IMR-90 (cell line): ENCODE results near the gene MAP2K6. TPM values are rescaled to one million over a fixed set of nuclear protein-coding genes. Genes with fewer than 3 reads are reported as not detected.

Experiments used
- ATAC-seq: fragments of 200-7000 bp; cut with Tn5 transposase; 2 replicates; pipeline ENCODE4 v1.9.1; 2020; ENCODE audit warnings: low read depth, mild to moderate bottlenecking, moderate library complexity
- BruUV-seq: library from RNA; stranded (reverse); fragments of 400-500 nt; replicated peaks from 2 replicates; lab custom pipeline; 2021; lab: Mats Ljungman, UMichigan
- CTCF ChIA-PET: fragments of 300-600 bp; formaldehyde crosslinking; extraction: SDS; loops from one replicate; lab custom pipeline; 2021; ENCODE audit warnings: antibody characterized with exemption; lab: Yijun Ruan, JAX
- POLR2A ChIA-PET: fragments of 300-600 bp; sonication (Branson Sonifier 250); formaldehyde crosslinking; loops from one replicate; lab custom pipeline; 2022; ENCODE audit warnings: antibody characterized with exemption; ENCODE audit not compliant: unreplicated experiment; lab: Charles Lee
- DNase-seq: peaks from one replicate; pipeline ENCODE4 v3.0.0; 2013
- H2AFZ ChIP-seq: replicated peaks from 2 replicates; pipeline ENCODE3; 2013; ENCODE audit warnings: low read length, mild to moderate bottlenecking; ENCODE audit not compliant: poor library complexity
- H2AK5ac ChIP-seq: 2 replicates; pipeline ENCODE4 v1.6.1; 2013; ENCODE audit warnings: low read depth, low read length, inconsistent platforms
- H2AK9ac ChIP-seq: replicated peaks from 2 replicates; pipeline ENCODE3; 2013; ENCODE audit warnings: mild to moderate bottlenecking, low read depth, low read length, moderate library complexity; ENCODE audit not compliant: poor library complexity
- H2BK120ac ChIP-seq: 2 replicates; pipeline ENCODE4 v1.6.1; 2013; ENCODE audit warnings: low read depth, low read length, inconsistent platforms
- H2BK15ac ChIP-seq: 3 replicates; pipeline ENCODE4 v1.6.1; 2013; ENCODE audit warnings: low read depth, low read length, inconsistent platforms
- H2BK20ac ChIP-seq: 2 replicates; pipeline ENCODE4 v1.6.1; 2013; ENCODE audit warnings: low read depth, mild to moderate bottlenecking, inconsistent platforms, low read length, moderate library complexity
- H2BK5ac ChIP-seq: 2 replicates; pipeline ENCODE4 v1.6.1; 2013; ENCODE audit warnings: mild to moderate bottlenecking, low read depth, low read length, inconsistent platforms; ENCODE audit not compliant: poor library complexity, severe bottlenecking
- H3K14ac ChIP-seq: replicated peaks from 2 replicates; pipeline ENCODE4 v1.6.1; 2013; ENCODE audit warnings: low read depth, low read length, inconsistent platforms
- H3K18ac ChIP-seq: 2 replicates; pipeline ENCODE4 v1.6.1; 2013; ENCODE audit warnings: low read depth, low read length, control low read depth
- H3K23ac ChIP-seq: 2 replicates; pipeline ENCODE4 v1.6.1; 2013; ENCODE audit warnings: low read depth, low read length, inconsistent platforms
- H3K27ac ChIP-seq: 2 replicates; pipeline ENCODE4 v1.5.1; 2013; ENCODE audit warnings: mild to moderate bottlenecking, control low read depth, low read length; ENCODE audit not compliant: insufficient read depth
- H3K27me3 ChIP-seq: 2 replicates; pipeline ENCODE4 v1.6.1; 2013; ENCODE audit warnings: low read length; ENCODE audit not compliant: control insufficient read depth, insufficient read depth
- H3K36me3 ChIP-seq: 2 replicates; pipeline ENCODE4 v1.6.1; 2013; ENCODE audit warnings: low read length, mixed read lengths; ENCODE audit not compliant: control insufficient read depth, insufficient read depth
- H3K4ac ChIP-seq: 2 replicates; pipeline ENCODE4 v1.6.1; 2013; ENCODE audit warnings: low read depth, low read length, inconsistent platforms
- H3K4me1 ChIP-seq: 2 replicates; pipeline ENCODE4 v1.6.1; 2013; ENCODE audit warnings: low read length, mixed read lengths; ENCODE audit not compliant: control insufficient read depth, insufficient read depth
- H3K4me2 ChIP-seq: 2 replicates; pipeline ENCODE4 v1.6.1; 2013; ENCODE audit warnings: low read depth, mild to moderate bottlenecking, control low read depth, low read length, moderate library complexity
- H3K4me3 ChIP-seq: 2 replicates; pipeline ENCODE4 v1.5.1; 2013; ENCODE audit warnings: low read depth, mild to moderate bottlenecking, control low read depth, low read length, moderate library complexity; ENCODE audit not compliant: insufficient read depth
- H3K56ac ChIP-seq: 2 replicates; pipeline ENCODE4 v1.6.1; 2013; ENCODE audit warnings: low read length, inconsistent platforms; ENCODE audit not compliant: insufficient read depth; ENCODE audit errors: extremely low read depth
- H3K79me1 ChIP-seq, 2 experiments: 2 replicates each; pipeline ENCODE4 v1.6.1; 2013; ENCODE audit warnings: low read length in 2 of 2, inconsistent platforms in 1 of 2, low read depth in 1 of 2
- H3K9ac ChIP-seq: 2 replicates; pipeline ENCODE4 v1.6.1; 2013; ENCODE audit warnings: low read depth, low read length, control low read depth
- H3K9me1 ChIP-seq: 2 replicates; pipeline ENCODE4 v1.6.1; 2013; ENCODE audit warnings: low read length, inconsistent platforms; ENCODE audit not compliant: insufficient read depth
- H3K9me3 ChIP-seq: 2 replicates; pipeline ENCODE4 v1.6.1; 2013; ENCODE audit warnings: low read length; ENCODE audit not compliant: control insufficient read depth, insufficient read depth
- H4K20me1 ChIP-seq: 2 replicates; pipeline ENCODE4 v1.6.1; 2013; ENCODE audit warnings: low read length, inconsistent platforms; ENCODE audit not compliant: insufficient read depth
- H4K5ac ChIP-seq: 2 replicates; pipeline ENCODE4 v1.6.1; 2013; ENCODE audit warnings: mild to moderate bottlenecking, low read depth, low read length, control low read depth
- H4K8ac ChIP-seq, 2 experiments: 2 replicates each; pipeline ENCODE4 v1.6.1; 2013; ENCODE audit warnings: low read depth in 2 of 2, low read length in 2 of 2, control low read depth in 1 of 2, inconsistent platforms in 1 of 2
- H4K91ac ChIP-seq: 2 replicates; pipeline ENCODE4 v1.6.1; 2013; ENCODE audit warnings: low read depth, low read length, inconsistent platforms; ENCODE audit not compliant: insufficient read depth
- CEBPB ChIP-seq: IDR thresholded peaks from 2 replicates; pipeline ENCODE4 v1.6.1; 2012; ENCODE audit warnings: low read depth, low read length, improper control_type of control experiment
- CHD1 ChIP-seq: IDR thresholded peaks from 2 replicates; pipeline ENCODE4 v1.6.1; 2012; ENCODE audit warnings: low read depth, low read length, improper control_type of control experiment
- FOS ChIP-seq: fragments of 150-350 bp; IDR thresholded peaks from 2 replicates; pipeline ENCODE4 v1.6.1; 2016; ENCODE audit warnings: low read depth, low read length
- MAFK ChIP-seq: IDR thresholded peaks from 2 replicates; pipeline ENCODE4 v1.6.1; 2012; ENCODE audit warnings: low read depth, low read length, improper control_type of control experiment
- MAZ ChIP-seq: IDR thresholded peaks from 2 replicates; pipeline ENCODE4 v1.6.1; 2012; ENCODE audit warnings: low read depth, mild to moderate bottlenecking, low read length, improper control_type of control experiment, moderate library complexity, borderline replicate concordance
- MXI1 ChIP-seq: IDR thresholded peaks from 2 replicates; pipeline ENCODE4 v1.6.1; 2012; ENCODE audit warnings: low read depth, mild to moderate bottlenecking, low read length, moderate library complexity, borderline replicate concordance
- RAD21 ChIP-seq: IDR thresholded peaks from 2 replicates; pipeline ENCODE4 v1.6.1; 2012; ENCODE audit warnings: low read length, improper control_type of control experiment
- RCOR1 ChIP-seq: IDR thresholded peaks from 2 replicates; pipeline ENCODE4 v1.6.1; 2012; ENCODE audit warnings: mild to moderate bottlenecking, low read length, improper control_type of control experiment; ENCODE audit not compliant: insufficient replicate concordance
- RFX5 ChIP-seq: IDR thresholded peaks from 2 replicates; pipeline ENCODE4 v1.8.0; 2012; ENCODE audit warnings: low read depth, mild to moderate bottlenecking, low read length, moderate library complexity
- SMC3 ChIP-seq: fragments of 150-350 bp; IDR thresholded peaks from 2 replicates; pipeline ENCODE4 v1.6.1; 2016; ENCODE audit warnings: low read depth, mild to moderate bottlenecking, antibody characterized with exemption, low read length, moderate library complexity
- WGBS, 2 experiments: methylation state at CpG; one replicate each; pipeline versions ENCODE4 v1.1.5 to v1.1.7; 2013; ENCODE audit warnings: missing lambda C conversion rate in 2 of 2; ENCODE audit not compliant: insufficient read length in 1 of 2; ENCODE audit errors: extremely low coverage in 2 of 2; 5-methylcytosine and 5-hydroxymethylcytosine counted together
- dilution Hi-C: fragments of 300-500 bp; cut with HindIII; formaldehyde crosslinking; loops from one replicate; pipeline ENCODE4 v1.14.3; 2018; ENCODE audit warnings: low sequenced_read_pairs; ENCODE audit not compliant: unreplicated experiment
- in situ Hi-C: fragments of 300-500 bp; cut with MboI; formaldehyde crosslinking; loops from 3 replicates; pipeline ENCODE4 v1.14.3; 2019; ENCODE audit warnings: low sequenced_read_pairs, inconsistent platforms, mixed read lengths
- intact Hi-C: fragments of 100-400 bp; cut with micrococcal nuclease; formaldehyde crosslinking; loops from 2 replicates; pipeline ENCODE4 v1.10.0; 2022
- polyA plus RNA-seq, 3 experiments: library from polyadenylated mRNA; depleted of rRNA; stranded (reverse); fragments of >200 nt; gene quantifications; 2 replicates each; pipeline ENCODE4 v1.2.3, GENCODE V29; 2012; ENCODE audit warnings: low replicate concordance in 1 of 3
- total RNA-seq: library from RNA; depleted of rRNA; stranded (reverse); fragments of >200 nt; gene quantifications from 2 replicates; pipeline ENCODE4 v1.2.3, GENCODE V29; 2012
- TF ChIP-seq, protein P1 (sequence below): fragments of 150-350 bp; IDR thresholded peaks from 2 replicates; pipeline ENCODE4 v1.6.1; 2016; ENCODE audit warnings: low read depth, mild to moderate bottlenecking, low read length, moderate library complexity, borderline replicate concordance
- TF ChIP-seq, protein P2 (sequence below): conservative IDR thresholded peaks from 2 replicates; pipeline ENCODE4 v1.5.1; 2012; ENCODE audit warnings: mild to moderate bottlenecking, low read depth, low read length, improper control_type of control experiment

MAP2K6 gene
- total and polyA plus RNA-seq, 2 of the 4 experiments (the other 2 are of a cell fraction) = 2.4 to 5.7 TPM

DNA sequence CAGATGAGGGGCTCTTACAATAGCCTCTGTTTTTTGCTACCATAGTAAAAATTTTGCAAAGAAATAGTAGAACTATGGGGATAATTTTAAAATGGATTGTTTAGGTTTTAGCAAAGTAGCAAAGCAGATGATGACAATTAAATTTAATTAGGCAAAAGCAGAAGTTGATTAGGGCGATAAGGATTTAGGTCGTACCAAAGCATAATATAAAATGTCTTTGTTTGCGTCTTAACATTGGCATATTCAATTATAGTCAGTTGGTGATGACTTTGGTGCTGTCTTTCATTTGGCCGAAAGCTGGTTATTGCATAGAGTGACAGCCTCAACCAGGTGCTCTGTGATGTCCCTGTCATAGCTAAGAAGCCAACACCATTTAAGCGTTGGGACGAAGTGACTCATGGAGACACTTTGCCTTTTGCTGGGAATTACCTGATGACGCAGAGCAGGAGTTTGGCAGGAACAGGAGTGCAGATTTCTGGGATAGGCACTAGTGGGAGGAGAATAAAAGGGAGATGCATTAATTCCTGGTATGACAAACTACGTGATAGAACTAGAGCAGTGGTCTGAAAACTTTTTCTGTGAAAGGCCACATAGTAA, 38.3 kb downstream of the MAP2K6 start (continued):
- no peak for TF ChIP-seq SMC3
- TF ChIP-seq MAFK = no peak
- TF ChIP-seq FOS = no peak
- no peak for TF ChIP-seq RCOR1
- no peak for TF ChIP-seq MAZ
- TF ChIP-seq CEBPB = no peak
- TF ChIP-seq RFX5 = no peak

DNA sequence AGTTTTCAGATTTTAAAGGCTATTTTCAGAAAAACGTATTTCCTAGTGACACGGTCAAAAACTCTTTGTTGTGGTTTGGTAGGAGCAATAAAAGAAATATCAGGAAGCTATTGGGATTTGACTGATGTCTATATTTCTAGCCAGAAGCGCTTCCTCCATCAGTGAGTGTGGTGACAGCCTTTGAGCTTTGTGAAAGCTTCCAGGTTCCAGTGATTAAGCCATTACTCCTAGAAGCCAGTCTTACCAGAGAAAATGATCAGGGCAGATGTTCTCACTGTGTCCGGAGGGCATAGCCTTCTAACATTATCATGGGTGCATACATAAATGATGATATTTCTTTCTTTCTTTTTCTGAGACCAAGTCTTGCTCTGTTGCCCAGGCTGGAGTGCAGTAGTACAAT, 39.6 kb downstream of the MAP2K6 start:
- no TSS peak for BruUV-seq
- Histone ChIP-seq H3K18ac (no peak overlapping the region), H3K36me3 (no peaks in the 10 kb centered on the region), H3K23ac (no peak overlapping the region), H2BK15ac (no peak overlapping the region), H3K27ac (no peak overlapping the region), H3K4ac (no peak overlapping the region), H3K27me3 (no peaks in the 10 kb centered on the region), H4K20me1 (no peaks in the 10 kb centered on the region), H2AK5ac (no peak overlapping the region), H4K8ac (no peak overlapping the region), H3K4me1 (no peaks in the 10 kb centered on the region), H4K91ac (no peak overlapping the region), H2BK5ac (no peak overlapping the region), H2AFZ (no peak overlapping the region), H3K4me3 (no peak overlapping the region), H3K9me3 (no peaks in the 10 kb centered on the region), H3K56ac (no peak overlapping the region), H2BK20ac (no peak overlapping the region), H2AK9ac (no peak overlapping the region), H2BK120ac (no peak overlapping the region), H4K5ac (no peak overlapping the region), H3K14ac (no peak overlapping the region), H3K9me1 (no peaks in the 10 kb centered on the region), H3K4me2 (no peak overlapping the region), H3K79me1 (no peaks in the 10 kb centered on the region), H3K9ac (no peak overlapping the region)
- DNase-seq (no peak), ATAC-seq (no peak)
- CTCF ChIA-PET = no interaction called here
- intact Hi-C loops = loop anchor here (5.0 kb wide), 1 partner anchor 102 kb away; no protein-coding TSS in a partner anchor
- TF ChIP-seq CHD1 (no peak), RAD21 (no peak), MXI1 (no peak), SMC3 (no peak), RFX5 (no peak), CEBPB (no peak)
- TF ChIP-seq, protein P1, sequence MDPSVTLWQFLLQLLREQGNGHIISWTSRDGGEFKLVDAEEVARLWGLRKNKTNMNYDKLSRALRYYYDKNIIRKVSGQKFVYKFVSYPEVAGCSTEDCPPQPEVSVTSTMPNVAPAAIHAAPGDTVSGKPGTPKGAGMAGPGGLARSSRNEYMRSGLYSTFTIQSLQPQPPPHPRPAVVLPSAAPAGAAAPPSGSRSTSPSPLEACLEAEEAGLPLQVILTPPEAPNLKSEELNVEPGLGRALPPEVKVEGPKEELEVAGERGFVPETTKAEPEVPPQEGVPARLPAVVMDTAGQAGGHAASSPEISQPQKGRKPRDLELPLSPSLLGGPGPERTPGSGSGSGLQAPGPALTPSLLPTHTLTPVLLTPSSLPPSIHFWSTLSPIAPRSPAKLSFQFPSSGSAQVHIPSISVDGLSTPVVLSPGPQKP = no peak
- TF ChIP-seq, protein P2, sequence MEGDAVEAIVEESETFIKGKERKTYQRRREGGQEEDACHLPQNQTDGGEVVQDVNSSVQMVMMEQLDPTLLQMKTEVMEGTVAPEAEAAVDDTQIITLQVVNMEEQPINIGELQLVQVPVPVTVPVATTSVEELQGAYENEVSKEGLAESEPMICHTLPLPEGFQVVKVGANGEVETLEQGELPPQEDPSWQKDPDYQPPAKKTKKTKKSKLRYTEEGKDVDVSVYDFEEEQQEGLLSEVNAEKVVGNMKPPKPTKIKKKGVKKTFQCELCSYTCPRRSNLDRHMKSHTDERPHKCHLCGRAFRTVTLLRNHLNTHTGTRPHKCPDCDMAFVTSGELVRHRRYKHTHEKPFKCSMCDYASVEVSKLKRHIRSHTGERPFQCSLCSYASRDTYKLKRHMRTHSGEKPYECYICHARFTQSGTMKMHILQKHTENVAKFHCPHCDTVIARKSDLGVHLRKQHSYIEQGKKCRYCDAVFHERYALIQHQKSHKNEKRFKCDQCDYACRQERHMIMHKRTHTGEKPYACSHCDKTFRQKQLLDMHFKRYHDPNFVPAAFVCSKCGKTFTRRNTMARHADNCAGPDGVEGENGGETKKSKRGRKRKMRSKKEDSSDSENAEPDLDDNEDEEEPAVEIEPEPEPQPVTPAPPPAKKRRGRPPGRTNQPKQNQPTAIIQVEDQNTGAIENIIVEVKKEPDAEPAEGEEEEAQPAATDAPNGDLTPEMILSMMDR = no peak
- dilution Hi-C loops = no loop called here
- POLR2A ChIA-PET = no interaction called here
- WGBS, 2 experiments = no CpG with 5 or more reads among the region's 4 CpGs
- in situ Hi-C loops = no loop called here
